ENCODE results near the gene SLC36A3.
"Not testable (repeated sequence)": the region's sequence is repeated elsewhere in the genome, so short reads cannot be mapped to it uniquely, and the experiment has no call there.

The SLC36A3 gene

GRCh38 chr5:151240268-151240835, 63.2 kb downstream of the SLC36A3 start:
- not testable (repeated sequence) for H3K27ac Mint-ChIP-seq, H3K36me3 Mint-ChIP-seq, H3K9me3 Mint-ChIP-seq, H3K27me3 Mint-ChIP-seq, H3K4me3 Mint-ChIP-seq
- H3K4me1 Mint-ChIP-seq, result peaks cover 12% of the 10 kb centered on the region

DNA sequence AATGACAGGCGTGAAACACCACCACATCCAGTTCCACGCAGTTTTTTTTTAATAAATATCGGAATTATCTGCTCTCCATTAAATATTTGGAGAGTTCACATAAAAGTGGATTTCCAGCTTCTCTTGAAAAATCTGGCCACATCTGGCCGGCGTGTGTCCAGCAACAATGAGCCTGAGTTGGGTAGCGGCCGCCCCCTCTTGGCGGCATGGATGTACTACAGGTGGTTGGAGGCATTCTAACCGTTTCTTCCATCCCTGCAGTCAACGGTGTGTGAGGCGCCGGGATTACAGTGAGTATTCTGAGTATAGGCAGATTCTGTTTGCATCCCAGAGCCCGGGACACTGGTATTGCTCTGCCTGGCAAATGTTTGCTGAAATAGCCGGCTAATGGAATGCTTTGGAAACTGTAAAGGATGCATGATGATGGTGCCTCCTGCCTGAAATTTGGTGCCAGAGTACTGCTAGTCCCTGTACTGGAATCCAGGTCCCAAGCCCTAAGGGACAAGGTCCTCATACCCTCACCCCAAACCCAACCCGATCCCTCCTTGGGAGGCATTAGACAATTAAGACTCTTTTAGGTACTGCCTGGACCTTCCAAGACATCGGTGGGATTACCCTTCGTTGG, 64.2 kb downstream of the SLC36A3 start:
- H3K27ac Mint-ChIP-seq, result no peak overlapping the region
- no peaks in the 10 kb centered on the region for H3K9me3 Mint-ChIP-seq
- no peaks in the 10 kb centered on the region for H3K36me3 Mint-ChIP-seq
- peaks cover 16% of the 10 kb centered on the region for H3K4me1 Mint-ChIP-seq
- H3K27me3 Mint-ChIP-seq, result no peaks in the 10 kb centered on the region
- H3K4me3 Mint-ChIP-seq, result no peak overlapping the region

GRCh38 chr5:151238303-151238741, 65.2 kb downstream of the SLC36A3 start:
- H3K4me3 Mint-ChIP-seq, result no peak overlapping the region
- no peak overlapping the region for H3K27ac Mint-ChIP-seq
- H3K9me3 Mint-ChIP-seq, result no peaks in the 10 kb centered on the region
- H3K27me3 Mint-ChIP-seq, result no peaks in the 10 kb centered on the region
- H3K36me3 Mint-ChIP-seq, result no peaks in the 10 kb centered on the region
- peaks cover 21% of the 10 kb centered on the region for H3K4me1 Mint-ChIP-seq

- Mint-ChIP-seq H3K27ac (no peak overlapping the region), H3K4me3 (no peak overlapping the region), H3K4me1 (peaks cover 21% of the 10 kb centered on the region), H3K36me3 (no peaks in the 10 kb centered on the region), H3K9me3 (no peaks in the 10 kb centered on the region), H3K27me3 (no peaks in the 10 kb centered on the region)
These were observed 65.9 kb downstream of the SLC36A3 start for GRCh38 chr5:151237685-151238084.

- Mint-ChIP-seq H3K9me3 (no peaks in the 10 kb centered on the region), H3K27ac (no peak overlapping the region)
These were observed 66.7 kb downstream of the SLC36A3 start for GRCh38 chr5:151236888-151237287.

DNA sequence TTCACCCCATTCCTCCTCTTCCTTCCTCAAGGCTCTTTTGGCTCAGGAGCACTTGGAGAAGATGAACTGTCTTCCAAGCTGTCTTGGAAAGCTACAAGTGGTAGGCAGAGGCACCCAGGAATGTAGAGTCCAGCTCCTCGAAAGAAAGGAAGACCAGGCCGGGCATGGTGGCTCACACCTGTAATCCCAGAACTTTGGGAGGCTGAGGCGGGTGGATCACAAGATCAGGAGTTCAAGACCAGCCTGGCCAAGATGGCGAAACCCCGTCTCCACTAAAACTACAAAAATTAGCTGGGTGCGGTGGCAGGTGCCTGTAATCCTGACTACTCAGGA, 68.4 kb downstream of the SLC36A3 start:
- H3K9me3 Mint-ChIP-seq, H3K4me1 Mint-ChIP-seq, H3K36me3 Mint-ChIP-seq, H3K27ac Mint-ChIP-seq, H3K4me3 Mint-ChIP-seq, H3K27me3 Mint-ChIP-seq: not testable (repeated sequence)

More at GRCh38 chr5:151236888-151237287, 66.7 kb downstream of the SLC36A3 start:
- no peak overlapping the region for H3K4me3 Mint-ChIP-seq
- no peaks in the 10 kb centered on the region for H3K27me3 Mint-ChIP-seq
- H3K36me3 Mint-ChIP-seq, result no peaks in the 10 kb centered on the region
- peaks cover 21% of the 10 kb centered on the region for H3K4me1 Mint-ChIP-seq

- H3K4me3 Mint-ChIP-seq, result peak overlapping the region; percentile 53
- H3K4me1 Mint-ChIP-seq, result peaks cover 9% of the 10 kb centered on the region
- no peaks in the 10 kb centered on the region for H3K36me3 Mint-ChIP-seq
- no peaks in the 10 kb centered on the region for H3K9me3 Mint-ChIP-seq
- no peak overlapping the region for H3K27ac Mint-ChIP-seq
- H3K27me3 Mint-ChIP-seq, result no peaks in the 10 kb centered on the region
These were observed 68.9 kb downstream of the SLC36A3 start for GRCh38 chr5:151234476-151235238.

DNA sequence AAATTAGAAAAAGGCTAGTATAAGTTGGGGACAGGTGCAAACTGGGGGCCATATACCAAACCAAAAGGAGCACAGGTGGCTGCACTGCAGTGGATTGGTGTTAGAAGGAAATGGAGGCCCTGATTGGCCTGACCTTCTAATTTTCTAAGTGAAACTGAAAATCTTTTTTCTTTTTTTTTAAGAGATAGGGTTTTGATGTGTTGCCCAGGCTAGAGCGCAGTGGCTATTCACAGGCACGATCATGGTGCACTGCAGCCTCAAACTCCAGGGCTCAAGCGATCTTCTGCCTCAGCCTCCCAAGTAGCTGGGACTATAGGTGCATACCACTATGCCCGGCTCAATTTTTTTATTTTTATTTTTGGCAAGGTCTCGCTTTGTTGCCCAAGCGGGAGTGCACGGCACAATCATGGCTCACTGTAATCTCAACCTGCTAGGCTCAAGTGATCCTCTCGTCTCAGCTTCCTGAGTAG, 69.9 kb downstream of the SLC36A3 start:
- H3K27me3 Mint-ChIP-seq, result no peaks in the 10 kb centered on the region
- H3K9me3 Mint-ChIP-seq, result no peaks in the 10 kb centered on the region
- no peaks in the 10 kb centered on the region for H3K36me3 Mint-ChIP-seq
- no peak overlapping the region for H3K4me3 Mint-ChIP-seq
- H3K27ac Mint-ChIP-seq, result no peak overlapping the region
- H3K4me1 Mint-ChIP-seq, result peaks cover 9% of the 10 kb centered on the region

- Mint-ChIP-seq H3K27ac (no peak overlapping the region), H3K9me3 (no peaks in the 10 kb centered on the region), H3K36me3 (no peaks in the 10 kb centered on the region), H3K4me1 (peaks cover 9% of the 10 kb centered on the region), H3K4me3 (no peak overlapping the region), H3K27me3 (no peaks in the 10 kb centered on the region)
These were observed 72.2 kb downstream of the SLC36A3 start for GRCh38 chr5:151231359-151231758.

- H3K9me3 Mint-ChIP-seq, result no peaks in the 10 kb centered on the region
- H3K27ac Mint-ChIP-seq, result no peak overlapping the region
- no peaks in the 10 kb centered on the region for H3K36me3 Mint-ChIP-seq
- no peaks in the 10 kb centered on the region for H3K27me3 Mint-ChIP-seq
- peaks cover 14% of the 10 kb centered on the region for H3K4me1 Mint-ChIP-seq
- H3K4me3 Mint-ChIP-seq, result no peak overlapping the region
These were observed 73.4 kb downstream of the SLC36A3 start for GRCh38 chr5:151230048-151230680.

GRCh38 chr5:151228986-151229385, 74.6 kb downstream of the SLC36A3 start:
- Mint-ChIP-seq H3K9me3 (no peaks in the 10 kb centered on the region), H3K4me1 (peaks cover 17% of the 10 kb centered on the region), H3K27ac (no peak overlapping the region), H3K4me3 (no peak overlapping the region), H3K27me3 (no peaks in the 10 kb centered on the region), H3K36me3 (no peaks in the 10 kb centered on the region)

- no peak overlapping the region for H3K4me3 Mint-ChIP-seq
- H3K36me3 Mint-ChIP-seq, result no peaks in the 10 kb centered on the region
- peaks cover 16% of the 10 kb centered on the region for H3K4me1 Mint-ChIP-seq
- H3K27ac Mint-ChIP-seq, result no peak overlapping the region
- H3K9me3 Mint-ChIP-seq, result no peaks in the 10 kb centered on the region
- H3K27me3 Mint-ChIP-seq, result no peaks in the 10 kb centered on the region
These were observed 75.6 kb downstream of the SLC36A3 start for GRCh38 chr5:151227918-151228447.

All from activated naive CD4-positive, alpha-beta T cell treated with anti-CD3 and anti-CD28 coated beads, Interleukin-2, amount 50 U/mL, for 24 hours (primary cell).